ENCODE results near the gene SNED1. TPM values are rescaled to one million over a fixed set of nuclear protein-coding genes. Genes with fewer than 3 reads are reported as not detected.

SNED1 gene
- total and polyA plus RNA-seq, 4 donors: 0.65 to 18.1 (median 2.8) TPM

DNA sequence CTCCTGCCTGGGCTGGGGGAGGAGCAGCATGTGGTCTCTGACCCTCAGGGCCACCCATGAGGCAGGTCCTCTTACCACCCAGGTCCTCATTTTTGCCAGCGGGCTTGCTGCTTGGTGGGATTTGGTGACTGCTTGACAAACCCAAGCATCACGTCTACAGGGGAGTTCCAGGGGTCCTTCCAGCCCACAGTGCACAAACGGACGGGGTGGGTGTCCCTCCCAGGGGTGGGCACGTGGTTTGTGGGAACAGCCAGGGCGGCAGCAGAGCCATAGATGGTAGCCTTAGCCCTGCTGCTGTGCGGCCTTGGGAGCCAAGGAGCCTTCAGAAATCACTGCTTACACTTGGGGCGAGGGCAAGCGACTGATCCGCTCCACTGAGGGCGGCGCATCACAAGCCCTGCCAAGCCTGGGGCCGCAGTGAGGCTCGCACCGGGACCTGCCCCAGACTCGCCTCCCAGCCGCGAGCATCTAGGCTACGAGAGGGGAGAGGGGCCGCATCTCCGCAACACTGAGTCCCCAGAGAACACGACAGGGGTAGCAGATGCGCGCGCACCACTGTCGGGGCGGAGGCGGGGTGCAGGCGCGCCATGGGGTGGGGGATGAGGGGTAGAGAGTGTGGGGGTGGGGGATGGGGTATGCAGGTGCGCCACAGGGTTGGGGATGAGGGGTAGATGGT lies 36.9 kb downstream of the SNED1 start:
- no peak for TF ChIP-seq SP1 (IDR thresholded peaks at IDR 0.05)
- TF ChIP-seq RXRA (IDR thresholded peaks at IDR 0.05): no peak
- no peak for TF ChIP-seq YY1 (IDR thresholded peaks at IDR 0.05)
- no peak for TF ChIP-seq RAD21 (IDR thresholded peaks at IDR 0.05)
- TF ChIP-seq FOXA2 (IDR thresholded peaks at IDR 0.05): no peak
- Histone ChIP-seq H3K9me3 (ENCODE audit: control insufficient read depth in 4 of 4, low read length in 3 of 4) (no peaks in the 10 kb centered on the region), H3K4me3 (ENCODE audit: low read depth in 1 of 3, low read length in 3 of 3) (no peak overlapping the region), H3K27ac (ENCODE audit: low read depth in 1 of 2, low read length in 2 of 2) (no peak overlapping the region), H3K4me1 (ENCODE audit: control insufficient read depth in 4 of 4, insufficient read depth in 4 of 4, low read length in 3 of 4) (no peaks in the 10 kb centered on the region), H3K36me3 (ENCODE audit: control insufficient read depth in 4 of 4, insufficient read depth in 3 of 4, low read depth in 1 of 4, low read length in 3 of 4) (peaks cover 7 to 31% (median 11%) of the 10 kb centered on the region in 4 donors), H3K27me3 (ENCODE audit: control insufficient read depth in 4 of 4, insufficient read depth in 4 of 4, low read length in 3 of 4) (no peaks in the 10 kb centered on the region), H3K9ac (ENCODE audit: low read depth in 1 of 2, low read length in 2 of 2) (no peak overlapping the region)
- 88% methylated on average over 31 of the region's 31 CpGs for WGBS
- no peak for DNase-seq (ENCODE audit: low spot score)

DNA sequence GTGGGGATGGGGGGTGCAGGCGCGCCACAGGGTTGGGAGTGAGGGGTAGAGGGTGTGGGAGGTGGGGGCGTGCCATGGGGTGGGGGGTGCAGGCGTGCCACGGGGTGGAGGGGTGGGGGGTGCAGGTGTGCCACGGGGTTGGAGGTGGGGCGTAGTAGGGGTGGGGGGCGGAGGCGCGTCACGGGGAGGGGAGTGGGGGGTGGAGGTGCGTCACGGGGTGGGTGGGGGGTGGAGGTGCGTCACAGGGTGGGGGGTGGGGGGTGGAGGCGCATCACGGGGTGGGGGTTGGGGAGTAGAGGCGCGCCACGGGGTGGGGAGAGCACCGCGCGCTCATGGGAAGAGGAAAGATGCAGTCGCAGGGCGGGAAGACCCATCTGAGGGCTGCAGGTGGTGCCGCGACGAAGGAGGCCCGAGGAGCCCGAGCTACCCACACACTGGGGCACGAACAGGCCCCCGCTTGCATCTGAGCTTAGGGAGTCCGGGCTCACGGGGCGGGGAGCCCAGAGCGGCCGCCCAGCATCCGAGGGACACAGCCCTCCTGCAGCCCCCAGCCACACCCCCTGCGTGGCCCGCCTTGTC lies 37.5 kb downstream of the SNED1 start:
- Histone ChIP-seq H3K4me1 (ENCODE audit: control insufficient read depth in 4 of 4, insufficient read depth in 4 of 4, low read length in 3 of 4) (no peaks in the 10 kb centered on the region), H3K4me3 (ENCODE audit: low read depth in 1 of 3, low read length in 3 of 3) (no peak overlapping the region), H3K9ac (ENCODE audit: low read depth in 1 of 2, low read length in 2 of 2) (no peak overlapping the region), H3K9me3 (ENCODE audit: control insufficient read depth in 4 of 4, low read length in 3 of 4) (no peaks in the 10 kb centered on the region), H3K36me3 (ENCODE audit: control insufficient read depth in 4 of 4, insufficient read depth in 3 of 4, low read depth in 1 of 4, low read length in 3 of 4) (peaks cover 8 to 36% (median 11%) of the 10 kb centered on the region in 4 donors), H3K27ac (ENCODE audit: low read depth in 1 of 2, low read length in 2 of 2) (no peak overlapping the region), H3K27me3 (ENCODE audit: control insufficient read depth in 4 of 4, insufficient read depth in 4 of 4, low read length in 3 of 4) (no peaks in the 10 kb centered on the region)
- DNase-seq (ENCODE audit: low spot score): no peak
- TF ChIP-seq FOXA1 (IDR thresholded peaks at IDR 0.05) (no peak), YY1 (IDR thresholded peaks at IDR 0.05) (no peak), SP1 (IDR thresholded peaks at IDR 0.05) (no peak), NR2F2 (IDR thresholded peaks at IDR 0.05) (no peak), EGR1 (IDR thresholded peaks at IDR 0.05; ENCODE audit: low read depth in 2 of 2) (no peak)
- TF ChIP-seq, protein P1, sequence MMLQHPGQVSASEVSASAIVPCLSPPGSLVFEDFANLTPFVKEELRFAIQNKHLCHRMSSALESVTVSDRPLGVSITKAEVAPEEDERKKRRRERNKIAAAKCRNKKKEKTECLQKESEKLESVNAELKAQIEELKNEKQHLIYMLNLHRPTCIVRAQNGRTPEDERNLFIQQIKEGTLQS (IDR thresholded peaks at IDR 0.05): no peak
- WGBS: 59% methylated on average over 39 of the region's 39 CpGs

DNA sequence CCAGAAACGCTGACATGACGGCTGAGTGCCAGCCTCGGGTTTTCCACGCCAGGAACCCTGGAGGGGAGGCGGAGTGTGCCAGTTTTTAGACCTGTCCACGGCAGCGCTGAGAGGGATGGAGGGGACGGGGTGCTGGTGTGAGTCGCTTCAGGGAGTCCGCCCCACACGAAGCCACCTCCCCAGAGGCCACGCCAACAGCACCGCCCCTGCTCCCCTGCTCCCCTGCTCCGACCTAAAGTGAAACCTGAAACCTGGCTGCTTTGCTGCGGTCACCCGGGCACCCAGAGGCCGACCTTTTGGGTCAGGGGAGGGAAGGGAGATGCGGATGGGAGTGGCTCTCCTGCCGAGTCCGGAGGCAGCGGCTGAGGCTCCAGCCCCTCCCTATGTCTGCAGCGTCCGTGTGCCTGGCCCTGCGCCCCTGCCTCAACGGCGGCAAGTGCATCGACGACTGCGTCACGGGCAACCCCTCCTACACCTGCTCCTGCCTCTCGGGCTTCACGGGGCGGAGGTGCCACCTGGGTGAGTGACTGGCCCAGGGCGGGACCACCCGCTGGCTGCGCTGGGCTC lies 38.1 kb downstream of the SNED1 start:
- peaks cover 8 to 33% (median 10%) of the 10 kb centered on the region in 4 donors for H3K36me3 ChIP-seq (ENCODE audit: control insufficient read depth in 4 of 4, insufficient read depth in 3 of 4, low read depth in 1 of 4, low read length in 3 of 4)
- no peaks in the 10 kb centered on the region for H3K4me1 ChIP-seq (ENCODE audit: control insufficient read depth in 4 of 4, insufficient read depth in 4 of 4, low read length in 3 of 4)
- no peaks in the 10 kb centered on the region for H3K27me3 ChIP-seq (ENCODE audit: control insufficient read depth in 4 of 4, insufficient read depth in 4 of 4, low read length in 3 of 4)
- peak; percentile 24 for TF ChIP-seq NR2F2 (IDR thresholded peaks at IDR 0.05)
- TF ChIP-seq RAD21 (IDR thresholded peaks at IDR 0.05): peak in 1 of 2 donors; percentile 45
- TF ChIP-seq, protein P2, sequence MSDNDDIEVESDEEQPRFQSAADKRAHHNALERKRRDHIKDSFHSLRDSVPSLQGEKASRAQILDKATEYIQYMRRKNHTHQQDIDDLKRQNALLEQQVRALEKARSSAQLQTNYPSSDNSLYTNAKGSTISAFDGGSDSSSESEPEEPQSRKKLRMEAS (IDR thresholded peaks at IDR 0.05): no peak
- TF ChIP-seq HNF4A (conservative IDR thresholded peaks at IDR 0.05): peak in 1 of 2 donors; percentile 27
- no peak for TF ChIP-seq EGR1 (IDR thresholded peaks at IDR 0.05; ENCODE audit: low read depth in 2 of 2)
- no peak for TF ChIP-seq FOXA2 (IDR thresholded peaks at IDR 0.05)
- TF ChIP-seq YY1 (IDR thresholded peaks at IDR 0.05): no peak
- TF ChIP-seq, protein P3, sequence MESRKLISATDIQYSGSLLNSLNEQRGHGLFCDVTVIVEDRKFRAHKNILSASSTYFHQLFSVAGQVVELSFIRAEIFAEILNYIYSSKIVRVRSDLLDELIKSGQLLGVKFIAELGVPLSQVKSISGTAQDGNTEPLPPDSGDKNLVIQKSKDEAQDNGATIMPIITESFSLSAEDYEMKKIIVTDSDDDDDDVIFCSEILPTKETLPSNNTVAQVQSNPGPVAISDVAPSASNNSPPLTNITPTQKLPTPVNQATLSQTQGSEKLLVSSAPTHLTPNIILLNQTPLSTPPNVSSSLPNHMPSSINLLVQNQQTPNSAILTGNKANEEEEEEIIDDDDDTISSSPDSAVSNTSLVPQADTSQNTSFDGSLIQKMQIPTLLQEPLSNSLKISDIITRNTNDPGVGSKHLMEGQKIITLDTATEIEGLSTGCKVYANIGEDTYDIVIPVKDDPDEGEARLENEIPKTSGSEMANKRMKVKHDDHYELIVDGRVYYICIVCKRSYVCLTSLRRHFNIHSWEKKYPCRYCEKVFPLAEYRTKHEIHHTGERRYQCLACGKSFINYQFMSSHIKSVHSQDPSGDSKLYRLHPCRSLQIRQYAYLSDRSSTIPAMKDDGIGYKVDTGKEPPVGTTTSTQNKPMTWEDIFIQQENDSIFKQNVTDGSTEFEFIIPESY (IDR thresholded peaks at IDR 0.05): no peak
- TF ChIP-seq RXRA (IDR thresholded peaks at IDR 0.05): peak in 1 of 2 donors; percentile 45
- no peak for TF ChIP-seq HNF4G (IDR thresholded peaks at IDR 0.05)
- TF ChIP-seq JUND (IDR thresholded peaks at IDR 0.05): no peak
- TF ChIP-seq, protein P4, sequence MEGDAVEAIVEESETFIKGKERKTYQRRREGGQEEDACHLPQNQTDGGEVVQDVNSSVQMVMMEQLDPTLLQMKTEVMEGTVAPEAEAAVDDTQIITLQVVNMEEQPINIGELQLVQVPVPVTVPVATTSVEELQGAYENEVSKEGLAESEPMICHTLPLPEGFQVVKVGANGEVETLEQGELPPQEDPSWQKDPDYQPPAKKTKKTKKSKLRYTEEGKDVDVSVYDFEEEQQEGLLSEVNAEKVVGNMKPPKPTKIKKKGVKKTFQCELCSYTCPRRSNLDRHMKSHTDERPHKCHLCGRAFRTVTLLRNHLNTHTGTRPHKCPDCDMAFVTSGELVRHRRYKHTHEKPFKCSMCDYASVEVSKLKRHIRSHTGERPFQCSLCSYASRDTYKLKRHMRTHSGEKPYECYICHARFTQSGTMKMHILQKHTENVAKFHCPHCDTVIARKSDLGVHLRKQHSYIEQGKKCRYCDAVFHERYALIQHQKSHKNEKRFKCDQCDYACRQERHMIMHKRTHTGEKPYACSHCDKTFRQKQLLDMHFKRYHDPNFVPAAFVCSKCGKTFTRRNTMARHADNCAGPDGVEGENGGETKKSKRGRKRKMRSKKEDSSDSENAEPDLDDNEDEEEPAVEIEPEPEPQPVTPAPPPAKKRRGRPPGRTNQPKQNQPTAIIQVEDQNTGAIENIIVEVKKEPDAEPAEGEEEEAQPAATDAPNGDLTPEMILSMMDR (IDR thresholded peaks at IDR 0.05; ENCODE audit: low read depth, low read length, missing input control): no peak
- TF ChIP-seq GABPA (IDR thresholded peaks at IDR 0.05 in 1 of 2, conservative IDR thresholded peaks at IDR 0.05 in 1 of 2): no peak
- no peak for TF ChIP-seq TAF1 (conservative IDR thresholded peaks at IDR 0.05)
- TF ChIP-seq, protein P5, sequence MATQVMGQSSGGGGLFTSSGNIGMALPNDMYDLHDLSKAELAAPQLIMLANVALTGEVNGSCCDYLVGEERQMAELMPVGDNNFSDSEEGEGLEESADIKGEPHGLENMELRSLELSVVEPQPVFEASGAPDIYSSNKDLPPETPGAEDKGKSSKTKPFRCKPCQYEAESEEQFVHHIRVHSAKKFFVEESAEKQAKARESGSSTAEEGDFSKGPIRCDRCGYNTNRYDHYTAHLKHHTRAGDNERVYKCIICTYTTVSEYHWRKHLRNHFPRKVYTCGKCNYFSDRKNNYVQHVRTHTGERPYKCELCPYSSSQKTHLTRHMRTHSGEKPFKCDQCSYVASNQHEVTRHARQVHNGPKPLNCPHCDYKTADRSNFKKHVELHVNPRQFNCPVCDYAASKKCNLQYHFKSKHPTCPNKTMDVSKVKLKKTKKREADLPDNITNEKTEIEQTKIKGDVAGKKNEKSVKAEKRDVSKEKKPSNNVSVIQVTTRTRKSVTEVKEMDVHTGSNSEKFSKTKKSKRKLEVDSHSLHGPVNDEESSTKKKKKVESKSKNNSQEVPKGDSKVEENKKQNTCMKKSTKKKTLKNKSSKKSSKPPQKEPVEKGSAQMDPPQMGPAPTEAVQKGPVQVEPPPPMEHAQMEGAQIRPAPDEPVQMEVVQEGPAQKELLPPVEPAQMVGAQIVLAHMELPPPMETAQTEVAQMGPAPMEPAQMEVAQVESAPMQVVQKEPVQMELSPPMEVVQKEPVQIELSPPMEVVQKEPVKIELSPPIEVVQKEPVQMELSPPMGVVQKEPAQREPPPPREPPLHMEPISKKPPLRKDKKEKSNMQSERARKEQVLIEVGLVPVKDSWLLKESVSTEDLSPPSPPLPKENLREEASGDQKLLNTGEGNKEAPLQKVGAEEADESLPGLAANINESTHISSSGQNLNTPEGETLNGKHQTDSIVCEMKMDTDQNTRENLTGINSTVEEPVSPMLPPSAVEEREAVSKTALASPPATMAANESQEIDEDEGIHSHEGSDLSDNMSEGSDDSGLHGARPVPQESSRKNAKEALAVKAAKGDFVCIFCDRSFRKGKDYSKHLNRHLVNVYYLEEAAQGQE (IDR thresholded peaks at IDR 0.05): no peak
- TF ChIP-seq, protein P1 (IDR thresholded peaks at IDR 0.05): no peak
- peak; percentile 27 for TF ChIP-seq SP1 (IDR thresholded peaks at IDR 0.05)
- no peak overlapping the region for H3K9ac ChIP-seq (ENCODE audit: low read depth in 1 of 2, low read length in 2 of 2)
- no peaks in the 10 kb centered on the region for H3K9me3 ChIP-seq (ENCODE audit: control insufficient read depth in 4 of 4, low read length in 3 of 4)
- no peak overlapping the region for H3K4me3 ChIP-seq (ENCODE audit: low read depth in 1 of 3, low read length in 3 of 3)
- no peak overlapping the region for H3K27ac ChIP-seq (ENCODE audit: low read depth in 1 of 2, low read length in 2 of 2)
- WGBS: 69% methylated on average over 36 of the region's 36 CpGs
- peak; percentile 34 for DNase-seq (ENCODE audit: low spot score)
